Adipocyte (in vitro differentiated cells): Measurements from ENCODE around the gene ROBO2.
"Not testable (repeated sequence)": the region's sequence is repeated elsewhere in the genome, so short reads cannot be mapped to it uniquely, and the experiment has no call there.

ENCODE experiments used
- DNase-seq: peaks from one replicate; pipeline ENCODE4 v3.0.0-alpha.2; 2015; ENCODE audit warnings: low read depth
- H3K27me3 ChIP-seq: replicated peaks from 2 replicates; pipeline ENCODE4 v1.7.0; 2013; ENCODE audit warnings: mild to moderate bottlenecking, low read length, moderate library complexity; ENCODE audit not compliant: control insufficient read depth, insufficient read depth
- H3K36me3 ChIP-seq: 2 replicates; pipeline ENCODE4 v1.7.0; 2013; ENCODE audit warnings: low read length, mild to moderate bottlenecking, moderate library complexity; ENCODE audit not compliant: control insufficient read depth, insufficient read depth, severe bottlenecking
- H3K4me1 ChIP-seq: 2 replicates; pipeline ENCODE4 v1.7.0; 2013; ENCODE audit warnings: mild to moderate bottlenecking, low read length, moderate library complexity; ENCODE audit not compliant: control insufficient read depth, insufficient read depth
- H3K4me3 ChIP-seq: 2 replicates; pipeline ENCODE4 v1.7.0; 2013; ENCODE audit warnings: mild to moderate bottlenecking, low read length, moderate library complexity
- H3K9ac ChIP-seq: 2 replicates; pipeline ENCODE4 v1.7.0; 2013; ENCODE audit warnings: mild to moderate bottlenecking, low read length, moderate library complexity
- H3K9me3 ChIP-seq: 2 replicates; pipeline ENCODE4 v1.7.0; 2013; ENCODE audit warnings: mild to moderate bottlenecking, low read length, moderate library complexity; ENCODE audit not compliant: control insufficient read depth

Gene ROBO2

GRCh38 chr3:77376511-77376910 is 336.6 kb downstream of the ROBO2 start:
- H3K9me3 ChIP-seq, result no peaks in the 10 kb centered on the region
- H3K27me3 ChIP-seq, result no peaks in the 10 kb centered on the region
- no peaks in the 10 kb centered on the region for H3K4me1 ChIP-seq
- no peaks in the 10 kb centered on the region for H3K36me3 ChIP-seq
- no peak overlapping the region for H3K4me3 ChIP-seq
- DNase-seq, result no peak
- H3K9ac ChIP-seq, result no peak overlapping the region

GRCh38 chr3:77377717-77378116 is 337.8 kb downstream of the ROBO2 start:
- Histone ChIP-seq H3K9ac (no peak overlapping the region), H3K9me3 (no peaks in the 10 kb centered on the region), H3K27me3 (no peaks in the 10 kb centered on the region), H3K4me3 (no peak overlapping the region), H3K4me1 (no peaks in the 10 kb centered on the region), H3K36me3 (no peaks in the 10 kb centered on the region)
- DNase-seq, result no peak

DNA sequence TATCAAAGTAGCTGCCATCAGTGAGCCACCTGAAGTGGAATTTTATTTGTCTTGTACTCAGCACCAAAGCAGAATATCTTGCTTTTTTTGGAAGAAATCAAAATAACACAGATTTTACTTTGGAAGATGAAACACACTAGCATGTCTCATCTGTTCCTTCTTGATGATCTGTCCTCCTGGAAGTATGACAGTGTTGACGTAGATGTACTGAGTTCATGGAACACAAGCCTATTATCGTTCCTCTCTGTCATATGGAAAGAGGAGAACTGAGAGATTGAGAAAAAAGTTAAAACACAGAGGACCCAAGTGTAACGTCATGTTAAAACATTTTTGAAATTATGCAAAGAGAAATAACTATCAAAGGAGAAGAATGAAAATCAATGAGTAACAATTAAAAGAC is 340.2 kb downstream of the ROBO2 start:
- Histone ChIP-seq H3K4me1 (no peaks in the 10 kb centered on the region), H3K27me3 (no peaks in the 10 kb centered on the region), H3K9ac (no peak overlapping the region), H3K9me3 (no peaks in the 10 kb centered on the region), H3K36me3 (no peaks in the 10 kb centered on the region), H3K4me3 (no peak overlapping the region)
- DNase-seq, result no peak

DNA sequence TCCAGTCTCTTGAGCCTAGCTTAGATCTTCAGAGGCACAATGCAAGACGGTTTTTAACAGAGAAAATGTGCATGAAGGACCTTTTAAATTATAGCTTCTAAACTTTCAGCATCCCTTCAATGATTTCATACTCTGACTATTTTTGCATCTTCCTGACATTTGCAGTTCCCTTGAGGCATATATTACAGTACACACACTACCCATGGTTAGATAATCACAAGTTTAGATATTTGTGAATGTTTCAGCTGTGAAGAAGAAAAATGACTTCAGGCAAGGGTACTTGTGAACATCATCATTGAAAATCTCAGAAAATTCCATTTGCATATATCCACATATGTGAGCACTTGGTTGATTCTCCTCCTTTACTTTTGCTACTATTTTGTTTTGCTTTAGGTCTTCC is 341.5 kb downstream of the ROBO2 start:
- Histone ChIP-seq H3K36me3 (no peaks in the 10 kb centered on the region), H3K4me3 (no peak overlapping the region), H3K9me3 (no peaks in the 10 kb centered on the region), H3K27me3 (no peaks in the 10 kb centered on the region), H3K4me1 (no peaks in the 10 kb centered on the region), H3K9ac (no peak overlapping the region)
- DNase-seq, result peak; percentile 19

GRCh38 chr3:77392181-77392580 is 352.3 kb downstream of the ROBO2 start:
- no peak overlapping the region for H3K4me3 ChIP-seq
- no peaks in the 10 kb centered on the region for H3K27me3 ChIP-seq
- no peak overlapping the region for H3K9ac ChIP-seq
- H3K9me3 ChIP-seq, result no peaks in the 10 kb centered on the region
- DNase-seq, result no peak
- H3K36me3 ChIP-seq, result no peaks in the 10 kb centered on the region
- no peaks in the 10 kb centered on the region for H3K4me1 ChIP-seq

DNA sequence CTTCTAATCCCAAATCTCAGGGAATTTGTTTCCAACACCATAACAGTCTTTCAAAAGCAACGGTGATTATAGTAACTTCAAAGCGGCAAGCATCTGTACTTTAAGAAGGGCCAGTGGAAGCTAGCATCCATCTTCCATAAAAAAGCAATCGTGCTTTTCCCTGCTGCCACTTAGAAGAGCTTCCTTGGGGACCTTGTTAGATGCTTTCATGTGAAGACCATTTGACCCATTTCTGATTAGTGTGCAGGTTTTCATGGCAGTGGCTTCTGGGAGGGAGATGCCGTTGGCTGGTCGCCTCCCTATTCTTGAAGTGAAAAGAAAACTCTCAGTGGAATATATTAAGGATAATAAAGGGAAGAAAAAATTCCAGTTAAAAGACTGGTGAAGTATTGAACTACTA is 354.1 kb downstream of the ROBO2 start:
- H3K4me1 ChIP-seq, result no peaks in the 10 kb centered on the region
- no peaks in the 10 kb centered on the region for H3K27me3 ChIP-seq
- no peaks in the 10 kb centered on the region for H3K36me3 ChIP-seq
- no peaks in the 10 kb centered on the region for H3K9me3 ChIP-seq
- no peak overlapping the region for H3K4me3 ChIP-seq
- DNase-seq, result no peak
- no peak overlapping the region for H3K9ac ChIP-seq

DNA sequence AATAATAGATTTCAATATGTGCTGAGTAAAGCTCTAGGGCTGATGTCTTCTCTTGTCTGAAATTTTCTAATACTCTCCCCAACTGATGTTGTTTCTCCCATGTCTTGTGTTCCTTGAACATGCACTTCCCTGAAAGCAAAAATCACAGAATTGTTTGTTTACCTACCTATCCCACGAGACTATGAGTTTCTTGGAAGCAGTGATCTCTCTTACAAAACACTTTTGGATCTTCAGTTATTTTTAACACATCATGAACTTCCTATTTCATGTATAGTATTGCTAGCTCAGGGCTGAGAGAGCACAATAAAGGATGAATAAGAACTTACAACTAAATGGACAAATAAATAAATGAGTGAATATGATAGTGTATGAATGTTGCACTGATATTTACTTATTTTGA is 365.0 kb downstream of the ROBO2 start:
- no peak overlapping the region for H3K4me3 ChIP-seq
- peak; percentile 41 for DNase-seq
- H3K9ac ChIP-seq, result no peak overlapping the region
- H3K9me3 ChIP-seq, result no peaks in the 10 kb centered on the region
- H3K27me3 ChIP-seq, result no peaks in the 10 kb centered on the region
- H3K36me3 ChIP-seq, result no peaks in the 10 kb centered on the region
- no peaks in the 10 kb centered on the region for H3K4me1 ChIP-seq

- Histone ChIP-seq H3K9me3 (no peaks in the 10 kb centered on the region), H3K4me1 (no peaks in the 10 kb centered on the region), H3K4me3 (no peak overlapping the region), H3K36me3 (no peaks in the 10 kb centered on the region), H3K27me3 (no peaks in the 10 kb centered on the region), H3K9ac (no peak overlapping the region)
- no peak for DNase-seq
Observed at GRCh38 chr3:77407441-77407840, 367.5 kb downstream of the ROBO2 start.

DNA sequence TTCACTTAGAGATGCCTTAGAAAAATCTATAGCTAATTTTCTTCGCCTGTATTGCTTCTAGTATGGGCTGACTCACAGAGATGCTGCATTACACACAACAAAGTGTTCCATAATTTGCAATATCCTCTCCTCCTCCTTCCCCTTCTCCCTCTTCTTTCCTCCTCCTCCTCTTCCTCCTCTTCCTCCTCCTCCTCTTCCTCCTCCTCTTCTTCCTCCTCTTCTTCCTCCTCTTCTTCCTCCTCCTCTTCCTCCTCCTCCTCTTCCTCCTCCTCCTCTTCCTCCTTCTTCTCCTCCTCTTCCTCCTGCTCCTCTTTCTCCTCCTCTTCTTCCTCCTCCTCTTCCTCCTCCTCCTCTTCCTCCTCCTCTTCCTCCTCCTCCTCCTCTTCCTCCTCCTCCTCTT is 370.4 kb downstream of the ROBO2 start:
- H3K4me3 ChIP-seq, H3K9me3 ChIP-seq, H3K4me1 ChIP-seq, H3K27me3 ChIP-seq, DNase-seq, H3K9ac ChIP-seq, H3K36me3 ChIP-seq: not testable (repeated sequence)

DNA sequence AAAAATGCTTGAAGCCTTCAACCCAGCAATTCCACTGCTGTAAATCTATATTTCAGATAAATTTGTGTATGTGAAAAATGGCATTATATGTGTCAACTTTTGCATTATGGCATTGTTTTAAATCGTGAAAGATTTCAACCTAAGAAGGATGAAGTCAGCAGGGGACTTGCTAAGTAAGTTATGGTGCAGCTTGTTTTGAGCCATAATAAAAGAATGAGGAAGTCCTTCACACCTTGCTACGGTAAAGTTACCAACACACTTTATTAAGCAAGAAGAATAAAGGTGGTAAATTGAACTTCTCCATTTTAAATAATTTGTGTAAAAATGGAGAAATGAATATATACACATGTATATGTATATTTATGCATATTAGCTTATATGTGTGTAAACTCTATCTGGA is 371.4 kb downstream of the ROBO2 start:
- Histone ChIP-seq H3K9me3 (no peaks in the 10 kb centered on the region), H3K27me3 (no peaks in the 10 kb centered on the region), H3K4me1 (no peaks in the 10 kb centered on the region), H3K4me3 (no peak overlapping the region), H3K9ac (no peak overlapping the region), H3K36me3 (no peaks in the 10 kb centered on the region)
- DNase-seq, result no peak

DNA sequence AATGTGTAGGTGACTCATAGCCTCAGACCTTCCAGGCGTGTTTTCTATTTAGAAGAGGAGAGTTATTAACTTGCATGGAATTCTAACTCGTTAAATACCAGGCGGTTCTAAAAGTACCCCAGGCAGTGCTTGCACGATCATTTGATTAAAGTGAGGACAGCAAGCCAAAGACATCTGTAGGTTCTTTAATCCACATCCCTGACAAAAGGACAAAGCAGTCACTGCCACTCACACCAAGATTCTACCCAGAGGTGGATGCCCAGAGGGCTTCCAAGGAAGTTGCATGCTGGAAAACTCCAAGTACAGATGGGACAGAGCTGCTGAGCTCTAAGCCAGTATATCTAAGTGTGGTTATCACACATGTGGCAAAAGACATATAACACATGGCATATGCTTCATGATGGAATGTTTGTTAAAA is 372.1 kb downstream of the ROBO2 start:
- DNase-seq, result peak; percentile 84
- Histone ChIP-seq H3K9me3 (no peaks in the 10 kb centered on the region), H3K4me3 (no peak overlapping the region), H3K27me3 (no peaks in the 10 kb centered on the region), H3K9ac (no peak overlapping the region), H3K4me1 (no peaks in the 10 kb centered on the region), H3K36me3 (no peaks in the 10 kb centered on the region)

- H3K36me3 ChIP-seq, result no peaks in the 10 kb centered on the region
- peak; percentile 82 for DNase-seq
- no peak overlapping the region for H3K9ac ChIP-seq
- H3K9me3 ChIP-seq, result no peaks in the 10 kb centered on the region
- H3K4me3 ChIP-seq, result no peak overlapping the region
- H3K4me1 ChIP-seq, result no peaks in the 10 kb centered on the region
- H3K27me3 ChIP-seq, result no peaks in the 10 kb centered on the region
Observed at GRCh38 chr3:77412584-77412983, 372.7 kb downstream of the ROBO2 start.
